HUES64 (cell line): ENCODE results near the gene KLF2.
"Not testable (repeated sequence)": the region's sequence is repeated elsewhere in the genome, so short reads cannot be mapped to it uniquely, and the experiment has no call there.

Source experiments
- H3K27ac ChIP-seq: 2 replicates; pipeline ENCODE4 v1.7.0; 2013; ENCODE audit warnings: low read depth, low read length, inconsistent platforms
- H3K27me3 ChIP-seq: 2 replicates; pipeline ENCODE4 v1.6.1; 2013; ENCODE audit warnings: mild to moderate bottlenecking, low read length; ENCODE audit not compliant: insufficient read depth
- H3K36me3 ChIP-seq: 2 replicates; pipeline ENCODE4 v1.6.1; 2013; ENCODE audit warnings: mild to moderate bottlenecking, low read length; ENCODE audit not compliant: insufficient read depth
- H3K4me1 ChIP-seq: 2 replicates; pipeline ENCODE4 v1.6.1; 2013; ENCODE audit warnings: mild to moderate bottlenecking, low read length, moderate library complexity; ENCODE audit not compliant: insufficient read depth
- H3K4me3 ChIP-seq: 2 replicates; pipeline ENCODE4 v1.5.1; 2013; ENCODE audit warnings: mild to moderate bottlenecking, low read length, moderate library complexity
- H3K9ac ChIP-seq: 2 replicates; pipeline ENCODE4 v1.6.1; 2013; ENCODE audit warnings: mild to moderate bottlenecking, low read depth, low read length
- H3K9me3 ChIP-seq: 2 replicates; pipeline ENCODE4 v1.6.1; 2013; ENCODE audit warnings: low read depth, low read length; ENCODE audit not compliant: insufficient read depth
- WGBS: fragments of 150-250, 120-280 bp; methylation state at CpG from one replicate; pipeline ENCODE4 v1.1.7; 2013; ENCODE audit warnings: missing lambda C conversion rate; 5-methylcytosine and 5-hydroxymethylcytosine counted together

The KLF2 gene

GRCh38 chr19:16338470-16339360 lies 14.1 kb downstream of the KLF2 start:
- 65% methylated on average over 30 of the region's 30 CpGs for WGBS
- Histone ChIP-seq H3K36me3 (no peaks in the 10 kb centered on the region), H3K4me3 (no peak overlapping the region), H3K27me3 (no peaks in the 10 kb centered on the region), H3K9me3 (no peaks in the 10 kb centered on the region), H3K4me1 (peaks cover 6% of the 10 kb centered on the region; the same call in 1 of the 2 replicates), H3K9ac (no peak overlapping the region), H3K27ac (no peak overlapping the region)

- Histone ChIP-seq H3K9ac (no peak overlapping the region), H3K27ac (no peak overlapping the region), H3K27me3 (no peaks in the 10 kb centered on the region), H3K4me3 (no peak overlapping the region), H3K9me3 (no peaks in the 10 kb centered on the region), H3K36me3 (no peaks in the 10 kb centered on the region), H3K4me1 (peaks cover 6% of the 10 kb centered on the region; the same call in 1 of the 2 replicates)
- WGBS: 89% methylated on average over 5 of the region's 6 CpGs
These were observed 14.7 kb downstream of the KLF2 start for GRCh38 chr19:16339361-16339725.

- no peak overlapping the region for H3K4me3 ChIP-seq
These were observed 15.5 kb downstream of the KLF2 start for GRCh38 chr19:16340092-16340491.

GRCh38 chr19:16340654-16341053 lies 16.0 kb downstream of the KLF2 start:
- Histone ChIP-seq H3K9me3 (no peaks in the 10 kb centered on the region), H3K36me3 (no peaks in the 10 kb centered on the region), H3K9ac (no peak overlapping the region), H3K27me3 (no peaks in the 10 kb centered on the region), H3K4me3 (no peak overlapping the region), H3K27ac (no peak overlapping the region), H3K4me1 (peaks cover 6% of the 10 kb centered on the region; the same call in 1 of the 2 replicates)
- WGBS: 91% methylated on average over 3 of the region's 3 CpGs

More at GRCh38 chr19:16340092-16340491, 15.5 kb downstream of the KLF2 start:
- Histone ChIP-seq H3K9ac (no peak overlapping the region), H3K27ac (no peak overlapping the region), H3K36me3 (no peaks in the 10 kb centered on the region), H3K27me3 (no peaks in the 10 kb centered on the region), H3K9me3 (no peaks in the 10 kb centered on the region), H3K4me1 (peaks cover 6% of the 10 kb centered on the region; the same call in 1 of the 2 replicates)
- 34% methylated on average over 4 of the region's 5 CpGs for WGBS

GRCh38 chr19:16342002-16342715 lies 17.5 kb downstream of the KLF2 start:
- no peak overlapping the region for H3K27ac ChIP-seq
- H3K36me3 ChIP-seq: no peaks in the 10 kb centered on the region
- 89% methylated on average over 10 of the region's 10 CpGs for WGBS
- H3K27me3 ChIP-seq: no peaks in the 10 kb centered on the region
- no peaks in the 10 kb centered on the region for H3K9me3 ChIP-seq
- no peak overlapping the region for H3K9ac ChIP-seq
- H3K4me1 ChIP-seq: peaks cover 6% of the 10 kb centered on the region; the same call in 1 of the 2 replicates
- H3K4me3 ChIP-seq: no peak overlapping the region

GRCh38 chr19:16343156-16343555 lies 18.5 kb downstream of the KLF2 start:
- H3K9me3 ChIP-seq: no peaks in the 10 kb centered on the region
- no peaks in the 10 kb centered on the region for H3K36me3 ChIP-seq
- no peak overlapping the region for H3K9ac ChIP-seq
- H3K4me3 ChIP-seq: no peak overlapping the region
- H3K27me3 ChIP-seq: no peaks in the 10 kb centered on the region
- WGBS: 91% methylated on average over 7 of the region's 7 CpGs
- H3K27ac ChIP-seq: no peak overlapping the region
- peaks cover 6% of the 10 kb centered on the region; the same call in 1 of the 2 replicates for H3K4me1 ChIP-seq

GRCh38 chr19:16345457-16345856 lies 20.8 kb downstream of the KLF2 start:
- H3K36me3 ChIP-seq: no peaks in the 10 kb centered on the region

GRCh38 chr19:16347099-16347498 lies 22.5 kb downstream of the KLF2 start:
- not testable (repeated sequence) for H3K9me3 ChIP-seq, H3K27me3 ChIP-seq, H3K4me1 ChIP-seq, H3K9ac ChIP-seq, H3K27ac ChIP-seq, H3K4me3 ChIP-seq, H3K36me3 ChIP-seq
- WGBS: 83% methylated on average over 4 of the region's 4 CpGs

More at GRCh38 chr19:16345457-16345856, 20.8 kb downstream of the KLF2 start:
- no peak overlapping the region for H3K9ac ChIP-seq
- WGBS: 95% methylated on average over 4 of the region's 4 CpGs
- no peak overlapping the region for H3K27ac ChIP-seq
- H3K9me3 ChIP-seq: no peaks in the 10 kb centered on the region
- H3K4me1 ChIP-seq: no peaks in the 10 kb centered on the region
- no peak overlapping the region for H3K4me3 ChIP-seq
- no peaks in the 10 kb centered on the region for H3K27me3 ChIP-seq

GRCh38 chr19:16347706-16348105 lies 23.1 kb downstream of the KLF2 start:
- WGBS: 96% methylated on average over 6 of the region's 6 CpGs
- Histone ChIP-seq H3K9ac (no peak overlapping the region), H3K4me1 (no peaks in the 10 kb centered on the region), H3K36me3 (no peaks in the 10 kb centered on the region), H3K27me3 (no peaks in the 10 kb centered on the region), H3K4me3 (no peak overlapping the region), H3K9me3 (no peaks in the 10 kb centered on the region), H3K27ac (no peak overlapping the region)

GRCh38 chr19:16349551-16350152 lies 25.0 kb downstream of the KLF2 start:
- H3K9me3 ChIP-seq: no peaks in the 10 kb centered on the region
- H3K4me1 ChIP-seq: no peaks in the 10 kb centered on the region
- H3K36me3 ChIP-seq: no peaks in the 10 kb centered on the region
- no peaks in the 10 kb centered on the region for H3K27me3 ChIP-seq
- H3K4me3 ChIP-seq: no peak overlapping the region
- no peak overlapping the region for H3K27ac ChIP-seq
- no peak overlapping the region for H3K9ac ChIP-seq
- 90% methylated on average over 12 of the region's 13 CpGs for WGBS
